Ecto neural progenitor cell (in vitro differentiated cells): ENCODE results near the gene GPR148.

Source experiments
- DNase-seq: peaks from one replicate; pipeline ENCODE4 v3.0.0-alpha.2; 2018; ENCODE audit warnings: low spot score

The GPR148 gene

GRCh38 chr2:130769343-130769907 lies 40.6 kb downstream of the GPR148 start:
- DNase-seq, result no peak

GRCh38 chr2:130776550-130776949 lies 47.7 kb downstream of the GPR148 start:
- DNase-seq, result no peak

- DNase-seq, result no peak
These were observed 49.9 kb downstream of the GPR148 start for GRCh38 chr2:130778781-130779180.
